Neural cell (in vitro differentiated cells): ENCODE results near the gene RBM33.

Experiments
- CTCF ChIP-seq: fragments of 450-650 bp; IDR thresholded peaks from 2 replicates; pipeline ENCODE4 v1.5.1; 2014; ENCODE audit warnings: antibody characterized with exemption, mild to moderate bottlenecking, moderate library complexity; ENCODE audit not compliant: poor library complexity, severe bottlenecking
- POLR2AphosphoS5 ChIP-seq: IDR thresholded peaks from 2 replicates; pipeline ENCODE4 v1.6.1; 2012
- RAD21 ChIP-seq: fragments of 450-650 bp; conservative IDR thresholded peaks from 2 replicates; pipeline ENCODE4 v1.6.1; 2014; ENCODE audit warnings: antibody characterized with exemption, mild to moderate bottlenecking, moderate library complexity
- REST ChIP-seq: IDR thresholded peaks from 2 replicates; pipeline ENCODE4 v1.6.1; 2012; ENCODE audit warnings: borderline replicate concordance
- TAF1 ChIP-seq: IDR thresholded peaks from 2 replicates; pipeline ENCODE4 v1.6.1; 2012; ENCODE audit warnings: low read depth

- TF ChIP-seq CTCF: no peak
- no peak for TF ChIP-seq RAD21
- TF ChIP-seq TAF1: no peak
- TF ChIP-seq POLR2AphosphoS5: no peak
- TF ChIP-seq REST: no peak
These were observed 23.0 kb upstream of the RBM33 start for GRCh38 chr7:155621418-155621980.
